Mesenchymal stem cell (in vitro differentiated cells and primary cell): Measurements from ENCODE around the gene PRKCA.

Source experiments
- DNase-seq: peaks from one replicate; pipeline ENCODE4 v3.0.0-alpha.2; 2013
- H2AFZ ChIP-seq: one replicate; pipeline ENCODE4 v1.6.1; 2013; ENCODE audit warnings: low read depth, mild to moderate bottlenecking, control low read depth, inconsistent platforms, low read length, moderate library complexity
- H2AK5ac ChIP-seq: 2 replicates; pipeline ENCODE4 v1.6.1; 2013; ENCODE audit warnings: low read length, moderate library complexity, mild to moderate bottlenecking, inconsistent platforms; ENCODE audit not compliant: severe bottlenecking
- H2BK120ac ChIP-seq: one replicate; pipeline ENCODE4 v1.6.1; 2013; ENCODE audit warnings: low read depth, mild to moderate bottlenecking, inconsistent platforms, low read length, moderate library complexity
- H2BK12ac ChIP-seq, 2 experiments: one replicate each; pipeline ENCODE4 v1.6.1; 2013; ENCODE audit warnings: inconsistent platforms in 2 of 2, low read length in 2 of 2, mild to moderate bottlenecking in 2 of 2, moderate library complexity in 2 of 2, control low read depth in 1 of 2
- H2BK15ac ChIP-seq: one replicate; pipeline ENCODE4 v1.6.1; 2013; ENCODE audit warnings: mild to moderate bottlenecking, low read depth, inconsistent platforms; ENCODE audit not compliant: poor library complexity, severe bottlenecking
- H2BK5ac ChIP-seq: 2 replicates; pipeline ENCODE4 v1.6.1; 2013; ENCODE audit warnings: low read depth, mild to moderate bottlenecking, low read length, control low read depth, inconsistent platforms; ENCODE audit not compliant: poor library complexity, severe bottlenecking
- H3K14ac ChIP-seq, 2 experiments: one replicate each; pipeline ENCODE4 v1.6.1; 2013; ENCODE audit warnings: inconsistent platforms in 2 of 2, low read length in 2 of 2, control low read depth in 1 of 2, mild to moderate bottlenecking in 1 of 2, moderate library complexity in 1 of 2
- H3K18ac ChIP-seq, 2 experiments: one replicate each; pipeline ENCODE4 v1.6.1; 2013; ENCODE audit warnings: inconsistent platforms in 2 of 2, low read length in 2 of 2, control low read depth in 1 of 2, low read depth in 1 of 2, mild to moderate bottlenecking in 1 of 2
- H3K23ac ChIP-seq, 2 experiments: one replicate each; pipeline ENCODE4 v1.6.1; 2013; ENCODE audit warnings: inconsistent platforms in 2 of 2, low read length in 2 of 2, mild to moderate bottlenecking in 2 of 2, moderate library complexity in 2 of 2, control low read depth in 1 of 2
- H3K27ac ChIP-seq: 2 replicates; pipeline ENCODE4 v1.5.1; 2013; ENCODE audit warnings: mild to moderate bottlenecking, moderate library complexity, low read length, control low read depth, inconsistent platforms; ENCODE audit not compliant: poor library complexity, severe bottlenecking
- H3K27me3 ChIP-seq, 2 experiments: 2 replicates each; pipeline versions ENCODE4 v1.6.1 to v1.7.0; 2013; ENCODE audit warnings: low read length in 2 of 2, mild to moderate bottlenecking in 2 of 2, moderate library complexity in 2 of 2, control low read depth in 1 of 2, inconsistent platforms in 1 of 2; ENCODE audit not compliant: control insufficient read depth in 1 of 2, insufficient read depth in 1 of 2
- H3K36me3 ChIP-seq, 2 experiments: 2 replicates each; pipeline versions ENCODE4 v1.6.1 to v1.7.0; 2013; ENCODE audit warnings: low read length in 2 of 2, control low read depth in 1 of 2, inconsistent platforms in 1 of 2, low read depth in 1 of 2, mild to moderate bottlenecking in 1 of 2; ENCODE audit not compliant: insufficient read depth in 2 of 2, control insufficient read depth in 1 of 2
- H3K4ac ChIP-seq, 2 experiments: one replicate each; pipeline ENCODE4 v1.6.1; 2013; ENCODE audit warnings: inconsistent platforms in 2 of 2, low read length in 2 of 2, mild to moderate bottlenecking in 2 of 2, moderate library complexity in 2 of 2, control low read depth in 1 of 2, low read depth in 1 of 2
- H3K4me1 ChIP-seq: 2 replicates; pipeline ENCODE4 v1.6.1; 2013; ENCODE audit warnings: low read depth, low read length, control low read depth; ENCODE audit not compliant: control insufficient read depth, insufficient read depth
- H3K4me2 ChIP-seq: 2 replicates; pipeline ENCODE4 v1.6.1; 2013; ENCODE audit warnings: low read length, mild to moderate bottlenecking, inconsistent platforms; ENCODE audit not compliant: poor library complexity, severe bottlenecking
- H3K4me3 ChIP-seq, 2 experiments: 2 replicates each; pipeline versions ENCODE4 v1.5.1 to v1.7.0; 2013; ENCODE audit warnings: low read length in 2 of 2, mild to moderate bottlenecking in 2 of 2, control low read depth in 1 of 2, low read depth in 1 of 2; ENCODE audit not compliant: insufficient read depth in 1 of 2
- H3K79me1 ChIP-seq: replicated peaks from 2 replicates; pipeline ENCODE4 v1.6.1; 2013; ENCODE audit warnings: mild to moderate bottlenecking, control low read depth, low read length, inconsistent platforms; ENCODE audit not compliant: poor library complexity, severe bottlenecking
- H3K9ac ChIP-seq: 2 replicates; pipeline ENCODE4 v1.7.0; 2013; ENCODE audit warnings: mild to moderate bottlenecking, low read length, moderate library complexity
- H3K9me3 ChIP-seq: 2 replicates; pipeline ENCODE4 v1.7.0; 2013; ENCODE audit warnings: mild to moderate bottlenecking, low read length; ENCODE audit not compliant: control insufficient read depth
- H4K8ac ChIP-seq: one replicate; pipeline ENCODE4 v1.6.1; 2013; ENCODE audit warnings: inconsistent platforms, mild to moderate bottlenecking, low read length, moderate library complexity
- H4K91ac ChIP-seq: one replicate; pipeline ENCODE4 v1.6.1; 2013; ENCODE audit warnings: mild to moderate bottlenecking, low read length, inconsistent platforms
- WGBS: methylation state at CpG from one replicate; pipeline ENCODE4 v1.1.7; 2013; ENCODE audit warnings: mixed read lengths; 5-methylcytosine and 5-hydroxymethylcytosine counted together

The PRKCA gene

GRCh38 chr17:66337866-66338485 lies 35.6 kb downstream of the PRKCA start:
- Histone ChIP-seq H3K27ac (no peak overlapping the region), H3K79me1 (peaks cover 15% of the 10 kb centered on the region), H3K18ac (no peak overlapping the region), H3K4me2 (no peak overlapping the region), H3K23ac (no peak overlapping the region), H3K14ac (no peak overlapping the region), H2AK5ac (no peak overlapping the region), H3K27me3 (no peaks in the 10 kb centered on the region), H4K8ac (no peak overlapping the region), H3K9me3 (no peaks in the 10 kb centered on the region), H2BK15ac (no peak overlapping the region), H2BK12ac (no peak overlapping the region), H3K4ac (no peak overlapping the region), H3K4me3 (no peak overlapping the region), H4K91ac (no peak overlapping the region), H2AFZ (no peak overlapping the region), H3K9ac (no peak overlapping the region), H2BK5ac (no peak overlapping the region), H2BK120ac (no peak overlapping the region), H3K36me3 (no peaks in the 10 kb centered on the region), H3K4me1 (peaks cover 3% of the 10 kb centered on the region)
- WGBS, result 100% methylated on average over 1 of the region's 6 CpGs
- no peak for DNase-seq

GRCh38 chr17:66338937-66339336 lies 36.5 kb downstream of the PRKCA start:
- H3K27ac ChIP-seq, result no peak overlapping the region
- no peaks in the 10 kb centered on the region for H3K9me3 ChIP-seq
- H2AFZ ChIP-seq, result no peak overlapping the region
- no peak overlapping the region for H3K9ac ChIP-seq
- no peak overlapping the region for H3K14ac ChIP-seq
- DNase-seq, result no peak
- no peak overlapping the region for H3K4me2 ChIP-seq
- no peak overlapping the region for H2AK5ac ChIP-seq
- H3K4ac ChIP-seq, result no peak overlapping the region
- H3K18ac ChIP-seq, result no peak overlapping the region
- H4K91ac ChIP-seq, result no peak overlapping the region
- H4K8ac ChIP-seq, result no peak overlapping the region
- H2BK15ac ChIP-seq, result no peak overlapping the region
- H3K23ac ChIP-seq, result no peak overlapping the region
- no peak overlapping the region for H2BK120ac ChIP-seq
- H2BK12ac ChIP-seq, result no peak overlapping the region
- 97% methylated on average over 4 of the region's 4 CpGs for WGBS
- peaks cover 1% of the 10 kb centered on the region for H3K4me1 ChIP-seq
- H3K79me1 ChIP-seq, result peaks cover 18% of the 10 kb centered on the region
- no peaks in the 10 kb centered on the region for H3K36me3 ChIP-seq
- H2BK5ac ChIP-seq, result no peak overlapping the region
- no peaks in the 10 kb centered on the region for H3K27me3 ChIP-seq
- H3K4me3 ChIP-seq, result no peak overlapping the region

- H2BK15ac ChIP-seq, result no peak overlapping the region
- no peak overlapping the region for H4K8ac ChIP-seq
- no peak overlapping the region for H3K14ac ChIP-seq
- no peak overlapping the region for H2BK120ac ChIP-seq
- no peak overlapping the region for H3K4me3 ChIP-seq
- 85% methylated on average over 1 of the region's 1 CpG for WGBS
- H3K27ac ChIP-seq, result no peak overlapping the region
- H3K9ac ChIP-seq, result no peak overlapping the region
- no peak overlapping the region for H4K91ac ChIP-seq
- no peaks in the 10 kb centered on the region for H3K27me3 ChIP-seq
- H2BK5ac ChIP-seq, result no peak overlapping the region
- no peaks in the 10 kb centered on the region for H3K36me3 ChIP-seq
- no peaks in the 10 kb centered on the region for H3K9me3 ChIP-seq
- H2BK12ac ChIP-seq, result no peak overlapping the region
- DNase-seq, result no peak
- H3K79me1 ChIP-seq, result peaks cover 18% of the 10 kb centered on the region
- H3K4me1 ChIP-seq, result peaks cover 1% of the 10 kb centered on the region
- no peak overlapping the region for H3K4ac ChIP-seq
- H2AFZ ChIP-seq, result no peak overlapping the region
- H3K18ac ChIP-seq, result no peak overlapping the region
- H3K23ac ChIP-seq, result no peak overlapping the region
- no peak overlapping the region for H2AK5ac ChIP-seq
- H3K4me2 ChIP-seq, result no peak overlapping the region
Measured at GRCh38 chr17:66339561-66339960, 37.1 kb downstream of the PRKCA start.

- no peak overlapping the region for H2BK12ac ChIP-seq
- no peak overlapping the region for H2AFZ ChIP-seq
- H3K4me2 ChIP-seq, result no peak overlapping the region
- H3K79me1 ChIP-seq, result peaks cover 16% of the 10 kb centered on the region
- no peak overlapping the region for H3K23ac ChIP-seq
- H3K4me1 ChIP-seq, result peaks cover 1% of the 10 kb centered on the region
- H3K18ac ChIP-seq, result no peak overlapping the region
- no peak overlapping the region for H2BK120ac ChIP-seq
- H4K8ac ChIP-seq, result no peak overlapping the region
- no peaks in the 10 kb centered on the region for H3K36me3 ChIP-seq
- no peak overlapping the region for H2AK5ac ChIP-seq
- H3K4me3 ChIP-seq, result no peak overlapping the region
- H3K4ac ChIP-seq, result no peak overlapping the region
- H3K14ac ChIP-seq, result no peak overlapping the region
- no peak overlapping the region for H3K9ac ChIP-seq
- no peak overlapping the region for H2BK15ac ChIP-seq
- 100% methylated on average over 2 of the region's 2 CpGs for WGBS
- no peak for DNase-seq
- no peaks in the 10 kb centered on the region for H3K9me3 ChIP-seq
- H2BK5ac ChIP-seq, result no peak overlapping the region
- H3K27me3 ChIP-seq, result no peaks in the 10 kb centered on the region
- H3K27ac ChIP-seq, result no peak overlapping the region
- H4K91ac ChIP-seq, result no peak overlapping the region
Measured at GRCh38 chr17:66340720-66341119, 38.3 kb downstream of the PRKCA start.
